SK-N-DZ (cell line): ENCODE results near the gene ITM2C.
A peak's percentile ranks its signal among the peaks of the same experiment; 100 is the strongest.

Experiments
- DNase-seq: peaks from one replicate; pipeline ENCODE4 v3.0.0-alpha.2; 2015; ENCODE audit warnings: low spot score

Gene ITM2C

GRCh38 chr2:230872151-230872967 is 7.6 kb downstream of the ITM2C start:
- no peak for DNase-seq

GRCh38 chr2:230872968-230873660 is 8.4 kb downstream of the ITM2C start:
- no peak for DNase-seq

- DNase-seq = no peak
These were observed 9.1 kb downstream of the ITM2C start for GRCh38 chr2:230873661-230874401.

GRCh38 chr2:230874456-230874855 is 9.7 kb downstream of the ITM2C start:
- no peak for DNase-seq

- DNase-seq = no peak
These were observed 10.1 kb downstream of the ITM2C start for GRCh38 chr2:230874876-230875275.

- no peak for DNase-seq
These were observed 10.9 kb downstream of the ITM2C start for GRCh38 chr2:230875347-230876315.

- no peak for DNase-seq
These were observed 12.5 kb downstream of the ITM2C start for GRCh38 chr2:230877116-230877758.

GRCh38 chr2:230877759-230878598 is 13.2 kb downstream of the ITM2C start:
- no peak for DNase-seq

- DNase-seq = no peak
These were observed 14.0 kb downstream of the ITM2C start for GRCh38 chr2:230878599-230879188.

- DNase-seq = no peak
These were observed 14.6 kb downstream of the ITM2C start for GRCh38 chr2:230879271-230879882.

- DNase-seq = no peak
These were observed 15.1 kb downstream of the ITM2C start for GRCh38 chr2:230879891-230880290.

- no peak for DNase-seq
These were observed 17.1 kb downstream of the ITM2C start for GRCh38 chr2:230881840-230882239.

GRCh38 chr2:230885463-230886130 is 20.9 kb downstream of the ITM2C start:
- DNase-seq = peak; percentile 83

- DNase-seq = no peak
These were observed 21.5 kb downstream of the ITM2C start for GRCh38 chr2:230886206-230886605.

GRCh38 chr2:230886671-230887071 is 21.9 kb downstream of the ITM2C start:
- DNase-seq = no peak

GRCh38 chr2:230887342-230887741 is 22.6 kb downstream of the ITM2C start:
- DNase-seq = no peak

GRCh38 chr2:230888824-230889400 is 24.2 kb downstream of the ITM2C start:
- no peak for DNase-seq
